Peyer's patch (tissue), 4 donors: ENCODE results near the gene SLC66A1. TPM values are rescaled to one million over a fixed set of nuclear protein-coding genes. Genes with fewer than 3 reads are reported as not detected.

ENCODE experiments used
- DNase-seq, 3 donors: peaks; one replicate each; pipeline ENCODE4 v3.0.0-alpha.2; 2017 to 2019
- H3K27ac ChIP-seq, 4 donors: fragments of 200-600 bp; sonication (generic); one replicate each; pipeline ENCODE4 v1.5.1; 2016 to 2019
- H3K27me3 ChIP-seq, 2 donors: fragments of 200-600 bp; sonication (generic); one replicate each; pipeline ENCODE4 v1.5.1; 2019
- H3K36me3 ChIP-seq, 3 donors: fragments of 200-600 bp; sonication (generic); one replicate each; pipeline ENCODE4 v1.5.1; 2016 to 2019
- H3K4me1 ChIP-seq, 4 donors: fragments of 200-600 bp; sonication (generic); one replicate each; pipeline ENCODE4 v1.5.1; 2016 to 2019
- H3K4me3 ChIP-seq, 4 donors: fragments of 200-600 bp; sonication (generic); 1 replicate in 3 of 4; 2 replicates in 1 of 4; pipeline ENCODE4 v1.5.1; 2016 to 2019; ENCODE audit warnings: mild to moderate bottlenecking in 1 of 4
- H3K9me3 ChIP-seq, 4 donors: fragments of 200-600 bp; sonication (generic); one replicate each; pipeline ENCODE4 v1.5.1; 2016 to 2019; ENCODE audit warnings: mild to moderate bottlenecking in 1 of 4
- CTCF ChIP-seq, 6 experiments: fragments of 450-650 bp in 4 of 6; fragments of 200-600 bp in 2 of 6; sonication (generic) in 1 of 6; IDR thresholded peaks; one replicate each; pipeline ENCODE4 v1.5.1; 2017 to 2019; ENCODE audit warnings: antibody characterized with exemption in 6 of 6, mild to moderate bottlenecking in 3 of 6, moderate library complexity in 1 of 6
- POLR2A ChIP-seq, 2 donors: fragments of 450-650 bp; IDR thresholded peaks; one replicate each; pipeline ENCODE4 v1.5.1; 2017; ENCODE audit warnings: antibody characterized with exemption in 2 of 2, mild to moderate bottlenecking in 2 of 2, moderate library complexity in 2 of 2
- total RNA-seq, 4 donors: library from RNA; depleted of rRNA; stranded (reverse); fragments of >200 nt; gene quantifications; one replicate each; pipeline ENCODE4 v1.1.0, GENCODE V29; 2016

Gene SLC66A1
- total RNA-seq, 4 donors from 2014 or later: 19.0 to 76.8 (median 45.0) TPM

GRCh38 chr1:19366599-19367536 is 54.7 kb downstream of the SLC66A1 start:
- Histone ChIP-seq H3K27me3 (no peaks in the 10 kb centered on the region), H3K36me3 (peaks cover 0 to 21% (median 0%) of the 10 kb centered on the region in 3 donors), H3K4me3 (no peak overlapping the region), H3K9me3 (no peaks in the 10 kb centered on the region), H3K27ac (no peak overlapping the region), H3K4me1 (peaks cover 0 to 24% (median 3%) of the 10 kb centered on the region in 4 donors)
- no peak for DNase-seq
- TF ChIP-seq POLR2A (IDR thresholded peaks at IDR 0.05) (no peak), CTCF (IDR thresholded peaks at IDR 0.05) (no peak)

- Histone ChIP-seq H3K4me3 (no peak overlapping the region), H3K9me3 (no peaks in the 10 kb centered on the region), H3K27me3 (no peaks in the 10 kb centered on the region), H3K27ac (no peak overlapping the region), H3K4me1 (peaks cover 0 to 27% (median 3%) of the 10 kb centered on the region in 4 donors), H3K36me3 (peaks cover 0 to 26% (median 0%) of the 10 kb centered on the region in 3 donors)
- DNase-seq: no peak
- TF ChIP-seq CTCF (IDR thresholded peaks at IDR 0.05) (no peak), POLR2A (IDR thresholded peaks at IDR 0.05) (no peak)
These were observed 55.5 kb downstream of the SLC66A1 start for GRCh38 chr1:19367584-19368041.

- peaks cover 0 to 23% (median 0%) of the 10 kb centered on the region in 3 donors for H3K36me3 ChIP-seq
- no peak for DNase-seq
- H3K9me3 ChIP-seq: no peaks in the 10 kb centered on the region
- H3K27me3 ChIP-seq: no peaks in the 10 kb centered on the region
- no peak overlapping the region for H3K27ac ChIP-seq
- TF ChIP-seq CTCF (IDR thresholded peaks at IDR 0.05): no peak
- TF ChIP-seq POLR2A (IDR thresholded peaks at IDR 0.05): no peak
- H3K4me1 ChIP-seq: peaks cover 0 to 27% (median 3%) of the 10 kb centered on the region in 4 donors
- no peak overlapping the region for H3K4me3 ChIP-seq
These were observed 55.9 kb downstream of the SLC66A1 start for GRCh38 chr1:19368050-19368449.

GRCh38 chr1:19368964-19369363 is 56.8 kb downstream of the SLC66A1 start:
- no peaks in the 10 kb centered on the region for H3K27me3 ChIP-seq
- H3K36me3 ChIP-seq: peaks cover 0 to 27% (median 0%) of the 10 kb centered on the region in 3 donors
- H3K27ac ChIP-seq: no peak overlapping the region
- peaks cover 0 to 19% (median 3%) of the 10 kb centered on the region in 4 donors for H3K4me1 ChIP-seq
- H3K9me3 ChIP-seq: no peaks in the 10 kb centered on the region
- H3K4me3 ChIP-seq: no peak overlapping the region
- no peak for DNase-seq
- no peak for TF ChIP-seq CTCF (IDR thresholded peaks at IDR 0.05)
- TF ChIP-seq POLR2A (IDR thresholded peaks at IDR 0.05): no peak

- no peak overlapping the region for H3K4me3 ChIP-seq
- TF ChIP-seq POLR2A (IDR thresholded peaks at IDR 0.05) (no peak), CTCF (IDR thresholded peaks at IDR 0.05) (no peak)
- DNase-seq: no peak
- H3K27ac ChIP-seq: no peak overlapping the region
- peaks cover 0 to 15% (median 0%) of the 10 kb centered on the region in 4 donors for H3K4me1 ChIP-seq
- no peaks in the 10 kb centered on the region for H3K9me3 ChIP-seq
- H3K36me3 ChIP-seq: peaks cover 0 to 33% (median 0%) of the 10 kb centered on the region in 3 donors
- H3K27me3 ChIP-seq: no peaks in the 10 kb centered on the region
These were observed 57.4 kb downstream of the SLC66A1 start for GRCh38 chr1:19369396-19370090.
